HEK293 (cell line): ENCODE measurements around the gene VIPR2.

Experiments used
- CTCF ChIA-PET: fragments of 350-600 bp; formaldehyde crosslinking; extraction: SDS; loops from one replicate; lab custom pipeline; 2021; ENCODE audit warnings: antibody characterized with exemption; lab: Yijun Ruan, JAX
- POLR2A ChIA-PET: fragments of 300-600 bp; formaldehyde crosslinking; extraction: SDS; loops from one replicate; lab custom pipeline; 2020; ENCODE audit warnings: antibody characterized with exemption, inconsistent platforms; lab: Yijun Ruan, JAX
- H3K27ac ChIP-seq: fragments of 200-500 bp; sonication (Bioruptor generic); 2 replicates; pipeline ENCODE4 v1.5.1; 2014; ENCODE audit warnings: low read depth, low read length, control low read depth, inconsistent platforms; ENCODE audit errors: extremely low read depth
- H3K36me3 ChIP-seq, 2 experiments: fragments of 200-500 bp in 1 of 2; sonication (Bioruptor generic) in 1 of 2; 1 replicate in 1 of 2; 2 replicates in 1 of 2; pipeline ENCODE4 v1.5.1; 2014 to 2017; ENCODE audit warnings: inconsistent platforms in 2 of 2, low read length in 2 of 2; ENCODE audit not compliant: control insufficient read depth in 2 of 2, insufficient read depth in 1 of 2
- H3K4me1 ChIP-seq: fragments of 200-500 bp; sonication (Bioruptor generic); 2 replicates; pipeline ENCODE4 v1.5.1; 2014; ENCODE audit warnings: mild to moderate bottlenecking, low read length, inconsistent platforms; ENCODE audit not compliant: control insufficient read depth, insufficient read depth
- H3K4me3 ChIP-seq: 2 replicates; pipeline ENCODE4 v1.5.1; 2011; ENCODE audit warnings: low read depth, mild to moderate bottlenecking, control low read depth, low read length, moderate library complexity
- H3K9me3 ChIP-seq: fragments of 200-500 bp; sonication (Bioruptor generic); 2 replicates; pipeline ENCODE4 v1.5.1; 2014; ENCODE audit warnings: low read depth, low read length, inconsistent platforms; ENCODE audit not compliant: control insufficient read depth, insufficient read depth
- EGR2 ChIP-seq: fragments of 450-650 bp; formaldehyde crosslinking; IDR thresholded peaks from 2 replicates; pipeline ENCODE4 v1.5.1; 2016; ENCODE audit warnings: low read depth, missing biosample characterization, missing genetic modification characterization
- FEZF1 ChIP-seq: fragments of 450-650 bp; formaldehyde crosslinking; IDR thresholded peaks from 2 replicates; pipeline ENCODE4 v1.5.1; 2016; ENCODE audit warnings: missing biosample characterization, missing genetic modification characterization
- IKZF3 ChIP-seq: fragments of 450-650 bp; IDR thresholded peaks from 2 replicates; pipeline ENCODE4 v1.5.0; 2018; ENCODE audit warnings: missing biosample characterization, mild to moderate bottlenecking, missing genetic modification characterization, moderate library complexity
- KLF10 ChIP-seq: fragments of 450-650 bp; IDR thresholded peaks from 2 replicates; pipeline ENCODE4 v1.5.1; 2018; ENCODE audit warnings: missing biosample characterization, mild to moderate bottlenecking, missing genetic modification characterization
- ZFP3 ChIP-seq: fragments of 450-650 bp; formaldehyde crosslinking; IDR thresholded peaks from 2 replicates; pipeline ENCODE4 v1.5.1; 2016; ENCODE audit warnings: low read depth, missing biosample characterization, missing genetic modification characterization
- ZFP41 ChIP-seq: fragments of 450-650 bp; formaldehyde crosslinking; IDR thresholded peaks from 2 replicates; pipeline ENCODE4 v1.5.1; 2016; ENCODE audit warnings: missing biosample characterization, missing genetic modification characterization, borderline replicate concordance
- ZFP69B ChIP-seq: fragments of 450-650 bp; formaldehyde crosslinking; IDR thresholded peaks from 2 replicates; pipeline ENCODE4 v1.5.1; 2016; ENCODE audit warnings: missing biosample characterization, missing genetic modification characterization
- ZNF121 ChIP-seq: fragments of 450-650 bp; formaldehyde crosslinking; IDR thresholded peaks from 2 replicates; pipeline ENCODE4 v1.5.1; 2016; ENCODE audit warnings: missing biosample characterization, missing genetic modification characterization
- ZNF146 ChIP-seq: fragments of 450-650 bp; formaldehyde crosslinking; IDR thresholded peaks from 2 replicates; pipeline ENCODE4 v1.5.1; 2016; ENCODE audit warnings: missing biosample characterization, missing genetic modification characterization
- ZNF16 ChIP-seq: fragments of 450-650 bp; formaldehyde crosslinking; IDR thresholded peaks from 2 replicates; pipeline ENCODE4 v1.5.1; 2016; ENCODE audit warnings: low read depth, missing biosample characterization, missing genetic modification characterization
- ZNF2 ChIP-seq: fragments of 450-650 bp; formaldehyde crosslinking; IDR thresholded peaks from 2 replicates; pipeline ENCODE4 v1.5.1; 2016; ENCODE audit warnings: missing biosample characterization, missing genetic modification characterization
- ZNF24 ChIP-seq: fragments of 450-650 bp; formaldehyde crosslinking; IDR thresholded peaks from 2 replicates; pipeline ENCODE4 v1.5.1; 2016; ENCODE audit warnings: missing biosample characterization, missing genetic modification characterization
- ZNF266 ChIP-seq: fragments of 450-650 bp; formaldehyde crosslinking; IDR thresholded peaks from 2 replicates; pipeline ENCODE4 v1.5.1; 2016; ENCODE audit warnings: missing biosample characterization, missing genetic modification characterization, low read depth
- ZNF274 ChIP-seq, 2 experiments: fragments of 200-500 bp in 1 of 2; fragments of 450-650 bp in 1 of 2; sonication (Bioruptor generic) in 1 of 2; formaldehyde crosslinking in 1 of 2; IDR thresholded peaks; 2 replicates each; pipeline versions ENCODE4 v1.5.1 to v1.6.1; 2014 to 2016; ENCODE audit warnings: borderline replicate concordance in 1 of 2, inconsistent platforms in 1 of 2, low read length in 1 of 2, missing biosample characterization in 1 of 2, missing genetic modification characterization in 1 of 2
- ZNF350 ChIP-seq: fragments of 450-650 bp; formaldehyde crosslinking; IDR thresholded peaks from 2 replicates; pipeline ENCODE4 v1.5.0; 2017; ENCODE audit warnings: missing biosample characterization, mild to moderate bottlenecking, missing genetic modification characterization
- ZNF404 ChIP-seq: fragments of 450-650 bp; formaldehyde crosslinking; IDR thresholded peaks from 2 replicates; pipeline ENCODE4 v1.5.1; 2017; ENCODE audit warnings: missing biosample characterization, missing genetic modification characterization
- ZNF561 ChIP-seq: fragments of 450-650 bp; IDR thresholded peaks from 2 replicates; pipeline ENCODE4 v1.5.1; 2018; ENCODE audit warnings: missing biosample characterization, missing genetic modification characterization, borderline replicate concordance
- ZNF707 ChIP-seq: fragments of 450-650 bp; formaldehyde crosslinking; IDR thresholded peaks from 2 replicates; pipeline ENCODE4 v1.5.1; 2016; ENCODE audit warnings: missing biosample characterization, missing genetic modification characterization
- TF ChIP-seq, protein P1 (sequence below): fragments of 450-650 bp; formaldehyde crosslinking; IDR thresholded peaks from 2 replicates; pipeline ENCODE4 v1.5.1; 2016; ENCODE audit warnings: missing biosample characterization, missing genetic modification characterization
- TF ChIP-seq, protein P2 (sequence below): fragments of 450-650 bp; formaldehyde crosslinking; conservative IDR thresholded peaks from 2 replicates; pipeline ENCODE4 v1.5.1; 2016; ENCODE audit warnings: low read depth, missing biosample characterization, missing genetic modification characterization

The VIPR2 gene

DNA sequence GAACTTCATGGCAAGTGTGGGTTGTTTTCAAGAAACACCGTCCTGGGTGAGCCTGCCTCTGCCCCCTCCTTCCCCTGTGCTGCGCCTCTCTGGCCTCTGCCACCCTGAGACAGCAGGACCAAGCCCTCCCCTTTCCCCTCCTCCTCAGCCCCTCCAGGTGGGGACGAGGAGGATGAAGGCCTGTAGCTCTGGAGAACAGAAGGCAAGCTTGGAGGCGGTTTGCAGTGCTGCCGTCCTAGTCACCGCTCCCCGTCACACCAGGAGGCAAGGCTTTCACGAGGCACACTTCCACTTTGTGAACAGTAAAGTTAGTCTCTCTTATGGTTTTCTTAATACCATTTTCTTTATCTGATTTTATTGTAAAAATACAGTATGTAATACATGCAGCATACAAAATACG, 8.8 kb upstream of the VIPR2 start (continued):
- TF ChIP-seq, protein P1, sequence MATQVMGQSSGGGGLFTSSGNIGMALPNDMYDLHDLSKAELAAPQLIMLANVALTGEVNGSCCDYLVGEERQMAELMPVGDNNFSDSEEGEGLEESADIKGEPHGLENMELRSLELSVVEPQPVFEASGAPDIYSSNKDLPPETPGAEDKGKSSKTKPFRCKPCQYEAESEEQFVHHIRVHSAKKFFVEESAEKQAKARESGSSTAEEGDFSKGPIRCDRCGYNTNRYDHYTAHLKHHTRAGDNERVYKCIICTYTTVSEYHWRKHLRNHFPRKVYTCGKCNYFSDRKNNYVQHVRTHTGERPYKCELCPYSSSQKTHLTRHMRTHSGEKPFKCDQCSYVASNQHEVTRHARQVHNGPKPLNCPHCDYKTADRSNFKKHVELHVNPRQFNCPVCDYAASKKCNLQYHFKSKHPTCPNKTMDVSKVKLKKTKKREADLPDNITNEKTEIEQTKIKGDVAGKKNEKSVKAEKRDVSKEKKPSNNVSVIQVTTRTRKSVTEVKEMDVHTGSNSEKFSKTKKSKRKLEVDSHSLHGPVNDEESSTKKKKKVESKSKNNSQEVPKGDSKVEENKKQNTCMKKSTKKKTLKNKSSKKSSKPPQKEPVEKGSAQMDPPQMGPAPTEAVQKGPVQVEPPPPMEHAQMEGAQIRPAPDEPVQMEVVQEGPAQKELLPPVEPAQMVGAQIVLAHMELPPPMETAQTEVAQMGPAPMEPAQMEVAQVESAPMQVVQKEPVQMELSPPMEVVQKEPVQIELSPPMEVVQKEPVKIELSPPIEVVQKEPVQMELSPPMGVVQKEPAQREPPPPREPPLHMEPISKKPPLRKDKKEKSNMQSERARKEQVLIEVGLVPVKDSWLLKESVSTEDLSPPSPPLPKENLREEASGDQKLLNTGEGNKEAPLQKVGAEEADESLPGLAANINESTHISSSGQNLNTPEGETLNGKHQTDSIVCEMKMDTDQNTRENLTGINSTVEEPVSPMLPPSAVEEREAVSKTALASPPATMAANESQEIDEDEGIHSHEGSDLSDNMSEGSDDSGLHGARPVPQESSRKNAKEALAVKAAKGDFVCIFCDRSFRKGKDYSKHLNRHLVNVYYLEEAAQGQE: no peak

DNA sequence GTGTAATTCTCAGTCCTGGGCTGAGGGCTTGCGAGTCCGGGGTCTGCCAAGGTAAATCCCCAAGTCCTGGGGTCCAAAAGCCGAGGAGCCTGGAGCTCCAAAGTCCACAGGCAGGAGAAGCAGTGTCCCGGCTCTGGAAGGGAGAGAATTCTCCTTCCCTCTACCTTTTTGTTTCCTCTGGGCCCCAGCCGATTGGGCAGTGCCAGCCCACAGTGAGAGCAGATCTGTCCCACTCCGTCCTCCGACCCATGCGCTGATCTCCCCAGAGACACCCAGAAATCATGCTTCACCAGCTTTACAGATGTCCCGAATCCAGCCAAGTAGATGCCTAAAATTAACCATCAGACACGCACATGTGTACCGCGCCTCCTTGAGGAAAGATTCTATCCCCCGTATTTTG, 8.1 kb upstream of the VIPR2 start:
- Histone ChIP-seq H3K4me3 (no peak overlapping the region), H3K27ac (no peak overlapping the region), H3K9me3 (no peaks in the 10 kb centered on the region), H3K36me3 (no peaks in the 10 kb centered on the region), H3K4me1 (no peaks in the 10 kb centered on the region)
- TF ChIP-seq ZFP41: no peak
- TF ChIP-seq KLF10: no peak
- TF ChIP-seq ZNF121 (tag by site-specific recombination): no peak
- TF ChIP-seq, protein P2, sequence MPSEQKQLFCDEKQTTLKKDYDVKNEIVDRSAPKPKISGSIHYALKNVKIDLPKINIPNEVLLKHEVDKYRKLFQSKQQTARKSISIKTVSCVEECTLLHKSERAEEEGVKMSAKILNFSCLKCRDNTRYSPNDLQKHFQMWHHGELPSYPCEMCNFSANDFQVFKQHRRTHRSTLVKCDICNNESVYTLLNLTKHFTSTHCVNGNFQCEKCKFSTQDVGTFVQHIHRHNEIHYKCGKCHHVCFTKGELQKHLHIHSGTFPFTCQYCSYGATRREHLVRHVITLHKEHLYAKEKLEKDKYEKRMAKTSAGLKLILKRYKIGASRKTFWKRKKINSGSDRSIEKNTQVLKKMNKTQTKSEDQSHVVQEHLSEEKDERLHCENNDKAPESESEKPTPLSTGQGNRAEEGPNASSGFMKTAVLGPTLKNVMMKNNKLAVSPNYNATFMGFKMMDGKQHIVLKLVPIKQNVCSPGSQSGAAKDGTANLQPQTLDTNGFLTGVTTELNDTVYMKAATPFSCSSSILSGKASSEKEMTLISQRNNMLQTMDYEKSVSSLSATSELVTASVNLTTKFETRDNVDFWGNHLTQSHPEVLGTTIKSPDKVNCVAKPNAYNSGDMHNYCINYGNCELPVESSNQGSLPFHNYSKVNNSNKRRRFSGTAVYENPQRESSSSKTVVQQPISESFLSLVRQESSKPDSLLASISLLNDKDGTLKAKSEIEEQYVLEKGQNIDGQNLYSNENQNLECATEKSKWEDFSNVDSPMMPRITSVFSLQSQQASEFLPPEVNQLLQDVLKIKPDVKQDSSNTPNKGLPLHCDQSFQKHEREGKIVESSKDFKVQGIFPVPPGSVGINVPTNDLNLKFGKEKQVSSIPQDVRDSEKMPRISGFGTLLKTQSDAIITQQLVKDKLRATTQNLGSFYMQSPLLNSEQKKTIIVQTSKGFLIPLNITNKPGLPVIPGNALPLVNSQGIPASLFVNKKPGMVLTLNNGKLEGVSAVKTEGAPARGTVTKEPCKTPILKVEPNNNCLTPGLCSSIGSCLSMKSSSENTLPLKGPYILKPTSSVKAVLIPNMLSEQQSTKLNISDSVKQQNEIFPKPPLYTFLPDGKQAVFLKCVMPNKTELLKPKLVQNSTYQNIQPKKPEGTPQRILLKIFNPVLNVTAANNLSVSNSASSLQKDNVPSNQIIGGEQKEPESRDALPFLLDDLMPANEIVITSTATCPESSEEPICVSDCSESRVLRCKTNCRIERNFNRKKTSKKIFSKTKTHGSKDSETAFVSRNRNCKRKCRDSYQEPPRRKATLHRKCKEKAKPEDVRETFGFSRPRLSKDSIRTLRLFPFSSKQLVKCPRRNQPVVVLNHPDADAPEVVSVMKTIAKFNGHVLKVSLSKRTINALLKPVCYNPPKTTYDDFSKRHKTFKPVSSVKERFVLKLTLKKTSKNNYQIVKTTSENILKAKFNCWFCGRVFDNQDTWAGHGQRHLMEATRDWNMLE (tag by site-specific recombination): no peak
- no peak for TF ChIP-seq ZNF707 (tag by site-specific recombination)
- TF ChIP-seq ZNF16 (tag by site-specific recombination): no peak
- TF ChIP-seq ZFP3 (tag by site-specific recombination): no peak
- no peak for TF ChIP-seq ZNF266 (tag by site-specific recombination)
- TF ChIP-seq IKZF3 (tag by site-specific recombination): no peak
- no peak for TF ChIP-seq FEZF1 (tag by site-specific recombination)
- no peak for TF ChIP-seq ZNF350 (tag by site-specific recombination)
- no peak for TF ChIP-seq ZNF274 (IDR thresholded peaks at IDR 0.05; ENCODE audit: low read length)
- TF ChIP-seq ZNF274 (tag by site-specific recombination; IDR thresholded peaks at IDR 0.05; ENCODE audit: borderline replicate concordance): no peak
- no peak for TF ChIP-seq ZNF24 (tag by site-specific recombination)
- TF ChIP-seq, protein P1: no peak
- TF ChIP-seq ZNF404 (tag by site-specific recombination): no peak
- TF ChIP-seq ZFP69B (tag by site-specific recombination): no peak
- no peak for TF ChIP-seq EGR2 (tag by site-specific recombination)
- no peak for TF ChIP-seq ZNF561 (tag by site-specific recombination)
- no peak for TF ChIP-seq ZNF2 (tag by site-specific recombination)
- no peak for TF ChIP-seq ZNF146 (tag by site-specific recombination)
- CTCF ChIA-PET: no interaction called here
- POLR2A ChIA-PET: no interaction called here
